Amniotic epithelial cell (primary cell): Measurements from ENCODE around the gene ANKRD40CL.
"Not testable (repeated sequence)": the region's sequence is repeated elsewhere in the genome, so short reads cannot be mapped to it uniquely, and the experiment has no call there.

Experiments
- DNase-seq: peaks from one replicate; pipeline ENCODE4 v3.0.0-alpha.2; 2010; ENCODE audit warnings: low read depth

The ANKRD40CL gene

GRCh38 chr17:50762177-50762576, 5.1 kb downstream of the ANKRD40CL start:
- DNase-seq: no peak

- DNase-seq: no peak
Observed at GRCh38 chr17:50758989-50759544, 8.3 kb downstream of the ANKRD40CL start.

GRCh38 chr17:50758524-50758923, 8.8 kb downstream of the ANKRD40CL start:
- no peak for DNase-seq

GRCh38 chr17:50754521-50754920, 12.8 kb downstream of the ANKRD40CL start:
- DNase-seq: no peak

- no peak for DNase-seq
Observed at GRCh38 chr17:50749245-50749644, 18.1 kb downstream of the ANKRD40CL start.

- DNase-seq: no peak
Observed at GRCh38 chr17:50745631-50746030, 21.7 kb downstream of the ANKRD40CL start.

GRCh38 chr17:50739098-50739497, 28.2 kb downstream of the ANKRD40CL start:
- DNase-seq: no peak

- DNase-seq: peak; percentile 70
Observed at GRCh38 chr17:50737118-50737698, 30.1 kb downstream of the ANKRD40CL start.

- no peak for DNase-seq
Observed at GRCh38 chr17:50735287-50735686, 32.0 kb downstream of the ANKRD40CL start.

- peak; percentile 35 for DNase-seq
Observed at GRCh38 chr17:50731575-50732460, 35.5 kb downstream of the ANKRD40CL start.

- DNase-seq: no peak
Observed at GRCh38 chr17:50728881-50729765, 38.2 kb downstream of the ANKRD40CL start.

GRCh38 chr17:50728112-50728429, 39.2 kb downstream of the ANKRD40CL start:
- no peak for DNase-seq

GRCh38 chr17:50725769-50726655, 41.3 kb downstream of the ANKRD40CL start:
- no peak for DNase-seq

- not testable (repeated sequence) for DNase-seq
Observed at GRCh38 chr17:50724622-50725021, 42.7 kb downstream of the ANKRD40CL start.

GRCh38 chr17:50722746-50723145, 44.6 kb downstream of the ANKRD40CL start:
- peak; percentile 35 for DNase-seq

GRCh38 chr17:50721194-50722010, 45.9 kb downstream of the ANKRD40CL start:
- peak; percentile 9 for DNase-seq

GRCh38 chr17:50719924-50720794, 47.2 kb downstream of the ANKRD40CL start:
- no peak for DNase-seq

GRCh38 chr17:50719144-50719923, 48.0 kb downstream of the ANKRD40CL start, which contains the start of gene LUC7L3:
TSS of gene LUC7L3 (plus strand) at chr17:50719603. CDS start at chr17:50719733, 130 bp downstream.
- peak; percentile 90 for DNase-seq
